ENCODE data around the gene FOXRED2. TPM values are rescaled to one million over a fixed set of nuclear protein-coding genes. Genes with fewer than 3 reads are reported as not detected.

Gene FOXRED2
- total and polyA plus RNA-seq, 2 of the 8 experiments (the other 6 are each of a cell fraction or from before 2014, with no cell fraction given): 11.5 to 27.8 TPM

GRCh38 chr22:36510384-36510783 is 3.5 kb upstream of the FOXRED2 start (continued):
- TF ChIP-seq CHD7 (IDR thresholded peaks at IDR 0.05; ENCODE audit: insufficient replicate concordance, low read length): no peak
- TF ChIP-seq GABPA (IDR thresholded peaks at IDR 0.05; ENCODE audit: borderline replicate concordance, insufficient read depth, low read length): no peak
- no peak for TF ChIP-seq TAF1 (IDR thresholded peaks at IDR 0.05; ENCODE audit: low read depth, low read length)
- TF ChIP-seq CBX8 (IDR thresholded peaks at IDR 0.05; ENCODE audit: borderline replicate concordance, low read depth, low read length): no peak
- TF ChIP-seq ATF2 (IDR thresholded peaks at IDR 0.05; ENCODE audit: low read length): no peak
- TF ChIP-seq CTBP2 (IDR thresholded peaks at IDR 0.05; ENCODE audit: borderline replicate concordance, insufficient read depth, insufficient read length, low read length): no peak
- no peak for TF ChIP-seq CHD2 (IDR thresholded peaks at IDR 0.05; ENCODE audit: low read length)
- no peak for TF ChIP-seq SP1 (IDR thresholded peaks at IDR 0.05; ENCODE audit: low read depth, low read length)
- no peak for TF ChIP-seq CHD1 (IDR thresholded peaks at IDR 0.05; ENCODE audit: low read depth, low read length)
- no peak for TF ChIP-seq MAX (IDR thresholded peaks at IDR 0.05)
